Measurements from ENCODE around the gene RNF13. TPM values are rescaled to one million over a fixed set of nuclear protein-coding genes. Genes with fewer than 3 reads are reported as not detected.

The RNF13 gene
- total and polyA plus RNA-seq, 2 of the 4 experiments (the other 2 are of a cell fraction): 12.8 to 29.8 TPM

GRCh38 chr3:149919509-149919908 lies 106.5 kb downstream of the RNF13 start:
- BruUV-seq (replicated peaks): no TSS peak
- Histone ChIP-seq H2AK9ac (replicated peaks; ENCODE audit: low read depth, low read length, poor library complexity) (no peak overlapping the region), H3K9me3 (ENCODE audit: control insufficient read depth, insufficient read depth, low read length) (no peaks in the 10 kb centered on the region), H3K23ac (ENCODE audit: low read depth, low read length) (no peak overlapping the region), H3K27me3 (ENCODE audit: control insufficient read depth, insufficient read depth, low read length) (no peaks in the 10 kb centered on the region), H4K91ac (ENCODE audit: insufficient read depth, low read depth, low read length) (no peak overlapping the region), H3K4me1 (ENCODE audit: control insufficient read depth, insufficient read depth, low read length) (no peaks in the 10 kb centered on the region), H4K5ac (ENCODE audit: low read depth, low read length) (no peak overlapping the region), H3K4ac (ENCODE audit: low read depth, low read length) (no peak overlapping the region), H3K4me3 (ENCODE audit: insufficient read depth, low read depth, low read length) (no peak overlapping the region), H2BK5ac (ENCODE audit: low read depth, low read length, poor library complexity, severe bottlenecking) (no peak overlapping the region), H3K36me3 (ENCODE audit: control insufficient read depth, insufficient read depth, low read length) (no peaks in the 10 kb centered on the region), H2BK120ac (ENCODE audit: low read depth, low read length) (no peak overlapping the region), H2BK20ac (ENCODE audit: low read depth, low read length) (no peak overlapping the region), H3K9ac (ENCODE audit: low read depth, low read length) (no peak overlapping the region), H3K9me1 (ENCODE audit: insufficient read depth, low read length) (no peaks in the 10 kb centered on the region), H2BK15ac (ENCODE audit: low read depth, low read length) (no peak overlapping the region), H3K56ac (ENCODE audit: extremely low read depth, insufficient read depth, low read length) (no peak overlapping the region), H2AK5ac (ENCODE audit: low read depth, low read length) (no peak overlapping the region), H3K79me1 (ENCODE audit: low read depth in 1 of 2, low read length in 2 of 2) (no peaks in the 10 kb centered on the region), H4K8ac (ENCODE audit: low read depth in 2 of 2, low read length in 2 of 2) (no peak overlapping the region), H4K20me1 (ENCODE audit: insufficient read depth, low read length) (no peaks in the 10 kb centered on the region), H3K18ac (ENCODE audit: low read depth, low read length) (no peak overlapping the region), H3K27ac (ENCODE audit: insufficient read depth, low read length) (no peak overlapping the region), H3K14ac (replicated peaks; ENCODE audit: low read depth, low read length) (no peak overlapping the region), H3K4me2 (ENCODE audit: low read depth, low read length) (no peak overlapping the region), H2AFZ (replicated peaks; ENCODE audit: low read length, poor library complexity) (no peak overlapping the region)
- dilution Hi-C loops (cut with HindIII; ENCODE audit: low sequenced_read_pairs, unreplicated experiment) (no loop called here), in situ Hi-C loops (cut with MboI; ENCODE audit: low sequenced_read_pairs) (no loop called here), intact Hi-C loops (cut with micrococcal nuclease) (loop anchor here (2.0 kb wide), 1 partner anchor 13 kb away; no protein-coding TSS in a partner anchor)
- ChIA-PET POLR2A (ENCODE audit: unreplicated experiment) (no interaction called here), CTCF (no interaction called here)
- DNase-seq (no peak), ATAC-seq (ENCODE audit: low read depth) (no peak)
- TF ChIP-seq MAFK (IDR thresholded peaks at IDR 0.05; ENCODE audit: low read depth, low read length) (peak; percentile 41), RAD21 (IDR thresholded peaks at IDR 0.05; ENCODE audit: low read length) (no peak)
- no CpG with 5 or more reads among the region's 3 CpGs for WGBS, 2 experiments (ENCODE audit: extremely low coverage in 2 of 2, insufficient read length in 1 of 2)

All from IMR-90 (cell line).